ENCODE measurements around the gene KRTAP4-16. TPM values are rescaled to one million over a fixed set of nuclear protein-coding genes. Genes with fewer than 3 reads are reported as not detected.
"Not testable (repeated sequence)": the region's sequence is repeated elsewhere in the genome, so short reads cannot be mapped to it uniquely, and the experiment has no call there.

The KRTAP4-16 gene
- total RNA-seq, 1 experiment from 2014 or later = not detected

GRCh38 chr17:41084100-41084856 lies 17.7 kb downstream of the KRTAP4-16 start, which contains the start of gene KRTAP4-7:
TSS of gene KRTAP4-7 (plus strand) at chr17:41084150. CDS start at chr17:41084207, 57 bp downstream.
- CTCF ChIA-PET; DNase-seq (ENCODE audit: low read depth, low spot score); H3K9me3 ChIP-seq (ENCODE audit: control insufficient read depth in 1 of 2, insufficient read depth in 1 of 2, low read depth in 1 of 2, low read length in 2 of 2); RAD21 ChIA-PET (ENCODE audit: low non-redundant PET in 1 of 2, low total read pairs in 2 of 2, uncharacterized antibody in 2 of 2, unreplicated experiment in 2 of 2); H2AFZ ChIP-seq (ENCODE audit: low read depth, low read length, poor library complexity, severe bottlenecking); BruUV-seq (replicated peaks); H3K27me3 ChIP-seq (ENCODE audit: insufficient read depth, low read length); intact Hi-C loops (cut with micrococcal nuclease); H3K9me2 ChIP-seq (ENCODE audit: insufficient read depth); H4K20me1 ChIP-seq (ENCODE audit: insufficient read depth): not testable (repeated sequence)
- Histone ChIP-seq H3K4me3 (replicated peaks in 1 of 2; ENCODE audit: low read depth in 1 of 2, low read length in 2 of 2) (peak within 1 kb of the TSS; percentile 40 to 56), H3K27ac (ENCODE audit: low read depth, low read length) (peak within 1 kb of the TSS; percentile 76), H3K9ac (ENCODE audit: low read length) (peak within 1 kb of the TSS; percentile 49), H3K79me2 (ENCODE audit: insufficient read depth, low read length) (peaks cover 42% of the 10 kb centered on the region), H3K36me3 (ENCODE audit: control insufficient read depth in 1 of 2, insufficient read depth in 2 of 2, low read length in 2 of 2) (peaks cover 0 to 22% of the 10 kb centered on the region in 2 experiments; a peak in 2 of 4 replicates), H3K4me2 (ENCODE audit: low read length) (peak within 1 kb of the TSS; percentile 62), H3K4me1 (ENCODE audit: control insufficient read depth in 1 of 2, insufficient read depth in 2 of 2, low read length in 2 of 2) (peaks cover 20 to 47% of the 10 kb centered on the region in 2 experiments)
- POLR2A ChIA-PET = interaction anchor here (1.6 kb wide), 1 partner anchor 56 kb away, joined by 5 read pairs; the partner anchor contains the start of gene KRTAP4-6
- ATAC-seq = peak; percentile 56
- peak; percentile 48; the same call in 1 of the 2 replicates for TF ChIP-seq CBX3 (IDR thresholded peaks at IDR 0.05; ENCODE audit: low read depth)
- TF ChIP-seq POLR2AphosphoS5 (IDR thresholded peaks at IDR 0.05; ENCODE audit: low read depth, low read length) = peak; percentile 14; the same call in 1 of the 2 replicates

- peak overlapping the region; percentile 40 to 56 for H3K4me3 ChIP-seq (replicated peaks in 1 of 2; ENCODE audit: low read depth in 1 of 2, low read length in 2 of 2)
- peak overlapping the region; percentile 76; the same call in 1 of the 2 replicates for H3K27ac ChIP-seq (ENCODE audit: low read depth, low read length)
- DNase-seq (ENCODE audit: low read depth, low spot score); CTCF ChIA-PET; H3K27me3 ChIP-seq (ENCODE audit: insufficient read depth, low read length); H2AFZ ChIP-seq (ENCODE audit: low read depth, low read length, poor library complexity, severe bottlenecking); RAD21 ChIA-PET (ENCODE audit: low non-redundant PET in 1 of 2, low total read pairs in 2 of 2, uncharacterized antibody in 2 of 2, unreplicated experiment in 2 of 2); BruUV-seq (replicated peaks); H3K9me3 ChIP-seq (ENCODE audit: control insufficient read depth in 1 of 2, insufficient read depth in 1 of 2, low read depth in 1 of 2, low read length in 2 of 2); H4K20me1 ChIP-seq (ENCODE audit: insufficient read depth); H3K9me2 ChIP-seq (ENCODE audit: insufficient read depth); intact Hi-C loops (cut with micrococcal nuclease); POLR2A ChIA-PET: not testable (repeated sequence)
- peak overlapping the region; percentile 49; the same call in 1 of the 2 replicates for H3K9ac ChIP-seq (ENCODE audit: low read length)
- peaks cover 50% of the 10 kb centered on the region for H3K79me2 ChIP-seq (ENCODE audit: insufficient read depth, low read length)
- peaks cover 0 to 30% of the 10 kb centered on the region in 2 experiments; a peak in 2 of 4 replicates for H3K36me3 ChIP-seq (ENCODE audit: control insufficient read depth in 1 of 2, insufficient read depth in 2 of 2, low read length in 2 of 2)
- H3K4me1 ChIP-seq (ENCODE audit: control insufficient read depth in 1 of 2, insufficient read depth in 2 of 2, low read length in 2 of 2) = peaks cover 20 to 54% of the 10 kb centered on the region in 2 experiments
- peak overlapping the region; percentile 62 for H3K4me2 ChIP-seq (ENCODE audit: low read length)
- peak; percentile 83 for ATAC-seq
- TF ChIP-seq JUND (IDR thresholded peaks at IDR 0.05) = 0 out of 2 replicates have a peak, but pooled peaks have one; percentile 8
- peak; percentile 31; the same call in 1 of the 2 replicates for TF ChIP-seq SP1 (IDR thresholded peaks at IDR 0.05; ENCODE audit: low read depth)
Measured at GRCh38 chr17:41083427-41083826, 18.6 kb downstream of the KRTAP4-16 start.
